HEK293T (cell line): ENCODE data around the gene CFAP97D2.

ENCODE experiments used
- CTCF ChIA-PET: fragments of 350-600 bp; formaldehyde crosslinking; extraction: SDS; loops from one replicate; lab custom pipeline; 2021; ENCODE audit warnings: antibody characterized with exemption, inconsistent platforms; lab: Yijun Ruan, JAX
- POLR2A ChIA-PET: fragments of 350-600 bp; formaldehyde crosslinking; extraction: SDS; loops from one replicate; lab custom pipeline; 2020; ENCODE audit warnings: antibody characterized with exemption, inconsistent platforms; lab: Yijun Ruan, JAX
- DNase-seq: peaks from one replicate; pipeline ENCODE4 v3.0.0; 2012; ENCODE audit warnings: mixed read lengths; ENCODE audit errors: extremely low spot score
- ARNT ChIP-seq: fragments of 450-650 bp; IDR thresholded peaks from 2 replicates; pipeline ENCODE4 v1.6.1; 2017; ENCODE audit warnings: mild to moderate bottlenecking
- BHLHE40 ChIP-seq: fragments of 450-650 bp; IDR thresholded peaks from 2 replicates; pipeline ENCODE4 v1.6.1; 2016; ENCODE audit warnings: mild to moderate bottlenecking, moderate library complexity, borderline replicate concordance
- CTBP1 ChIP-seq: fragments of 450-650 bp; IDR thresholded peaks from 2 replicates; pipeline ENCODE4 v1.6.1; 2016; ENCODE audit warnings: borderline replicate concordance
- ELF4 ChIP-seq: fragments of 450-650 bp; IDR thresholded peaks from 2 replicates; pipeline ENCODE4 v1.6.1; 2017; ENCODE audit warnings: antibody characterized with exemption
- FOXA1 ChIP-seq: fragments of 450-650 bp; IDR thresholded peaks from 2 replicates; pipeline ENCODE4 v1.6.1; 2016; ENCODE audit warnings: mild to moderate bottlenecking
- FOXK2 ChIP-seq: fragments of 450-650 bp; IDR thresholded peaks from 2 replicates; pipeline ENCODE4 v1.6.1; 2016; ENCODE audit warnings: mild to moderate bottlenecking
- FOXM1 ChIP-seq: fragments of 450-650 bp; IDR thresholded peaks from 2 replicates; pipeline ENCODE4 v1.6.1; 2017; ENCODE audit warnings: mild to moderate bottlenecking, borderline replicate concordance
- HDGF ChIP-seq: fragments of 450-650 bp; IDR thresholded peaks from 2 replicates; pipeline ENCODE4 v1.6.1; 2017; ENCODE audit warnings: antibody characterized with exemption, borderline replicate concordance
- L3MBTL2 ChIP-seq: fragments of 450-650 bp; conservative IDR thresholded peaks from 2 replicates; pipeline ENCODE4 v1.6.1; 2016; ENCODE audit warnings: mild to moderate bottlenecking
- LEF1 ChIP-seq: fragments of 450-650 bp; IDR thresholded peaks from 2 replicates; pipeline ENCODE4 v1.6.1; 2017; ENCODE audit warnings: mild to moderate bottlenecking, borderline replicate concordance
- NFRKB ChIP-seq: fragments of 450-650 bp; IDR thresholded peaks from 2 replicates; pipeline ENCODE4 v1.6.1; 2016; ENCODE audit warnings: mild to moderate bottlenecking, moderate library complexity
- PKNOX1 ChIP-seq: fragments of 450-650 bp; IDR thresholded peaks from 2 replicates; pipeline ENCODE4 v1.6.1; 2016
- SP1 ChIP-seq: fragments of 450-650 bp; IDR thresholded peaks from 2 replicates; pipeline ENCODE4 v1.6.1; 2017
- SUZ12 ChIP-seq: fragments of 450-650 bp; IDR thresholded peaks from 2 replicates; pipeline ENCODE4 v1.6.1; 2016; ENCODE audit warnings: mild to moderate bottlenecking
- TARDBP ChIP-seq: fragments of 450-650 bp; IDR thresholded peaks from 2 replicates; pipeline ENCODE4 v1.6.1; 2016
- ZNF384 ChIP-seq: fragments of 450-650 bp; IDR thresholded peaks from 2 replicates; pipeline ENCODE4 v1.6.1; 2016

The CFAP97D2 gene

DNA sequence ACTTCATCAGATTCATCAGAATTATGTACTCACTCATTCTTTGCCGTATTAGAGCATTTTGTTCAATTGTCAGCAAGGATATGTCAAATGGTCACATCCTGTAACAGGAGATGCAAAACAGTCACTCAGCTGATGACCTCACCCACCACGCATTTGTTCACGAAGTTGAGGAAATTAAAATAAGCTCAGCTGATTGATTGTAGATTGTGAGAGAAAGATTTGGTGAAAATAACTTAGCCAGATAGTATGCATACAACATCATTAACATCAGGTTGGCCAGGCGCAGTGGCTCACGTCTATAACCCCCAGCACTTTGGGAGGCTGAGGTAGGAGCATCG is 33.1 kb downstream of the CFAP97D2 start:
- no peak for TF ChIP-seq TARDBP
- POLR2A ChIA-PET: no interaction called here
- no peak for DNase-seq
- CTCF ChIA-PET: no interaction called here

DNA sequence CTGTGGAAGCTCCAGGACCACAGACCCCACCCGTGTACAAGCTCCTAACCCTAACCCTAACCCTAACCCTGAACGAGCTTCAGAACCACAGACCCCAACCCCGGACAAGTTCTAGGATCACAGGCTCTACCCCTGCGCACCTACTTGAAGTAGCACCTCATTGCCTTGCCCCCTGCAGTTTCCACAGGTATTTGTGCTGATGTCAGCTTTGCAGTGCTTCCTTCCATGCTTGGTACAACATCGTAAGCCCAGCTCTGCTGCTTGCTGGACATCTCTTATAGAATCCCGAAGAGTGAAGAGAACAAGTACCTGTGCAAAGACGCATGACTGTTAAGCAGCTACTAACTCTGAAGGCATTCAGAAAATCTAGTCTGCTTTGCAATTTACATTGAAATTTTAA is 34.9 kb downstream of the CFAP97D2 start:
- DNase-seq: no peak
- ChIA-PET POLR2A (no interaction called here), CTCF (interaction anchor here (0.7 kb wide), 1 partner anchor 798 kb away, joined by 3 read pairs; no protein-coding TSS in a partner anchor)
- no peak for TF ChIP-seq L3MBTL2
- TF ChIP-seq FOXM1: no peak
- TF ChIP-seq HDGF: no peak
- TF ChIP-seq ELF4: no peak

DNA sequence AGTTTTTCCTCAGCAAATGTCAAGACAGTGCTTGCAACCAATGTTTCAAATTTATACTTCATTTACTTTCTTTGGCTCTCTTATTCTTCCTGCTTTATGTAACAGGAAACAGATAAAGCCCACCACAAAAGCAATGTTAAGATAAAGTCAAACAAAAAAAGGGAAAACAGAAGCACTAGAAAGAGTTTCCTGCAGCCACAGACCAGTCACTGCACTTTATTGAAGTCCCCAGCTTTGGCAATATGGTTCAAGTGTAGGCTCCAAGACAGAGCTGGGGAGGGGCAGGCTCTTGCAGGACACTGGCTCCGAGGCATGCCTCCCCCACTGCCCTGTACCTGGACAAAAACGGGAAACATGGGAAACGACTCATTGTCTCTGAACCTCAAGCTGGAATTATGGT is 40.3 kb downstream of the CFAP97D2 start:
- POLR2A ChIA-PET: no interaction called here
- DNase-seq: no peak
- no peak for TF ChIP-seq LEF1
- TF ChIP-seq SUZ12: no peak
- no peak for TF ChIP-seq HDGF
- no peak for TF ChIP-seq ARNT
- no peak for TF ChIP-seq SP1
- TF ChIP-seq FOXK2: no peak
- TF ChIP-seq ZNF384: no peak
- CTCF ChIA-PET: no interaction called here

DNA sequence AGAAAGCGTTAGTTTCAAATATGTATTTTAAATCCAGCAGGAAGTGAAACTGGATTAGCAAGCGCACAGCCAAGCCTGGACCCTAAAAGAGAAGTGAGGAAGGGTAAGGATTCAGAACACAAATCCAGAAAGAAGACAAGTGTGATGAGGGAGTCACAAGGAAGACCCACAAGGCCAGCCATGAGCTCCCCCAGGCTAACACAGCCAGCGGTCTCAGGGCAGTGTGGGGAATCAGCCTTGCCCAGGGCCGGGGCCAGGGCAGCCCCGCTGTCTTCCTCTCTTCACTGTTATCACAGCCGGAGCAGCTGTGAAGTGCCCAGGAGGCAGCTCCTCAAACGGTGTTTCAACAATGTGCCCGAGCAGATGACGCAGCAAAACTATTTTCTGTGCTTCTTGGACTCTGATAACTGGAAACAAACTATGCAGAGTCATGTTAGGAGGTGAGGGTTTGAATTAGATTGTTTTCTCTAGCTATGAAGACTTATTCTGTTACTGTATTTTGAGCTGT is 43.5 kb downstream of the CFAP97D2 start:
- TF ChIP-seq L3MBTL2 (no peak), ELF4 (no peak), BHLHE40 (no peak), SP1 (no peak), ZNF384 (no peak), ARNT (no peak)
- CTCF ChIA-PET: no interaction called here
- POLR2A ChIA-PET: no interaction called here
- DNase-seq: no peak

- CTCF ChIA-PET: interaction anchor here (0.6 kb wide), 1 partner anchor 273 kb away, joined by 3 read pairs; no protein-coding TSS in a partner anchor
- TF ChIP-seq HDGF: no peak
- TF ChIP-seq ZNF384: no peak
- no peak for TF ChIP-seq TARDBP
- no peak for TF ChIP-seq LEF1
- no peak for TF ChIP-seq NFRKB
- no peak for TF ChIP-seq FOXA1
- TF ChIP-seq FOXK2: no peak
- no peak for TF ChIP-seq ARNT
- no peak for TF ChIP-seq FOXM1
- TF ChIP-seq SUZ12: no peak
- TF ChIP-seq ELF4: no peak
- TF ChIP-seq L3MBTL2: no peak
- POLR2A ChIA-PET: interaction anchor here (0.8 kb wide), 1 partner anchor 335 kb away, joined by 3 read pairs; no protein-coding TSS in a partner anchor
- DNase-seq: no peak
Observed at GRCh38 chr13:114224201-114224600, 45.1 kb downstream of the CFAP97D2 start.

GRCh38 chr13:114225610-114226009 is 46.6 kb downstream of the CFAP97D2 start:
- ChIA-PET CTCF (interaction anchor here (0.9 kb wide), 1 partner anchor 39 kb away, joined by 4 read pairs; no protein-coding TSS in a partner anchor), POLR2A (no interaction called here)
- no peak for DNase-seq
- no peak for TF ChIP-seq HDGF
- TF ChIP-seq NFRKB: no peak
- no peak for TF ChIP-seq FOXK2
- TF ChIP-seq PKNOX1: no peak
- TF ChIP-seq FOXM1: no peak
- TF ChIP-seq BHLHE40: no peak
- TF ChIP-seq SP1: no peak
- TF ChIP-seq ARNT: no peak
- no peak for TF ChIP-seq CTBP1
- TF ChIP-seq ZNF384: no peak
- no peak for TF ChIP-seq SUZ12

- CTCF ChIA-PET: interaction anchor here (0.9 kb wide), 1 partner anchor 39 kb away, joined by 4 read pairs; no protein-coding TSS in a partner anchor
- POLR2A ChIA-PET: no interaction called here
- no peak for DNase-seq
- TF ChIP-seq LEF1 (no peak), ARNT (no peak), FOXA1 (no peak), PKNOX1 (no peak), NFRKB (no peak), FOXK2 (no peak), CTBP1 (no peak), BHLHE40 (no peak), FOXM1 (no peak), SUZ12 (no peak), SP1 (no peak), TARDBP (no peak), L3MBTL2 (no peak), ELF4 (no peak), HDGF (no peak), ZNF384 (no peak)
Observed at GRCh38 chr13:114226088-114226487, 47.0 kb downstream of the CFAP97D2 start.
